Suprapubic skin (tissue), 4 donors: Measurements from ENCODE around the gene SLC35G3.

Source experiments
- CTCF ChIP-seq, 2 donors: fragments of 200-600 bp in 1 of 2; fragments of 450-650 bp in 1 of 2; sonication (generic) in 1 of 2; IDR thresholded peaks; one replicate each; pipeline ENCODE4 v1.5.1; 2016 to 2019; ENCODE audit warnings: antibody characterized with exemption in 2 of 2, mild to moderate bottlenecking in 1 of 2, moderate library complexity in 1 of 2
- POLR2A ChIP-seq, 2 donors: fragments of 450-650 bp; IDR thresholded peaks; one replicate each; pipeline ENCODE4 v1.6.1; 2017; ENCODE audit warnings: antibody characterized with exemption in 2 of 2, mild to moderate bottlenecking in 2 of 2, moderate library complexity in 2 of 2
- POLR2AphosphoS5 ChIP-seq, 3 donors: sonication (generic); formaldehyde crosslinking; IDR thresholded peaks; one replicate each; pipeline ENCODE4 v1.6.1; 2017; ENCODE audit warnings: antibody characterized with exemption in 3 of 3

- no peak for TF ChIP-seq POLR2A (IDR thresholded peaks at IDR 0.05)
- TF ChIP-seq CTCF (IDR thresholded peaks at IDR 0.05) = no peak
- no peak for TF ChIP-seq POLR2AphosphoS5 (IDR thresholded peaks at IDR 0.05)
These were observed 19.3 kb downstream of the SLC35G3 start for GRCh38 chr17:35174835-35175334.
